Nephron progenitor cell (in vitro differentiated cells): ENCODE measurements around the gene RPS6KA3.

Source experiments
- DNase-seq: peaks from one replicate; pipeline ENCODE4 v3.0.0; 2021
- H3K27ac Mint-ChIP-seq: 2 replicates; pipeline ENCODE4 v1.8.0; 2021; ENCODE audit warnings: mild to moderate bottlenecking, moderate library complexity, mixed read lengths
- H3K27me3 Mint-ChIP-seq: 2 replicates; pipeline ENCODE4 v1.8.0; 2021; ENCODE audit warnings: mild to moderate bottlenecking, low read depth, mixed read lengths; ENCODE audit not compliant: poor library complexity
- H3K36me3 Mint-ChIP-seq: 2 replicates; pipeline ENCODE4 v1.8.0; 2021; ENCODE audit warnings: low read depth, mixed read lengths
- H3K4me1 Mint-ChIP-seq: 2 replicates; pipeline ENCODE4 v1.8.0; 2021; ENCODE audit warnings: mixed read lengths
- H3K4me3 Mint-ChIP-seq: 2 replicates; pipeline ENCODE4 v1.8.0; 2021; ENCODE audit warnings: mild to moderate bottlenecking, moderate library complexity, mixed read lengths
- H3K9me3 Mint-ChIP-seq: 2 replicates; pipeline ENCODE4 v1.8.0; 2021; ENCODE audit warnings: mild to moderate bottlenecking, moderate library complexity, mixed read lengths
- TF ChIP-seq, protein P1 (sequence below): fragments of 200-600 bp; sonication (generic); IDR thresholded peaks from 2 replicates; pipeline ENCODE4 v1.5.0; 2021; ENCODE audit warnings: antibody characterized with exemption

RPS6KA3 gene

DNA sequence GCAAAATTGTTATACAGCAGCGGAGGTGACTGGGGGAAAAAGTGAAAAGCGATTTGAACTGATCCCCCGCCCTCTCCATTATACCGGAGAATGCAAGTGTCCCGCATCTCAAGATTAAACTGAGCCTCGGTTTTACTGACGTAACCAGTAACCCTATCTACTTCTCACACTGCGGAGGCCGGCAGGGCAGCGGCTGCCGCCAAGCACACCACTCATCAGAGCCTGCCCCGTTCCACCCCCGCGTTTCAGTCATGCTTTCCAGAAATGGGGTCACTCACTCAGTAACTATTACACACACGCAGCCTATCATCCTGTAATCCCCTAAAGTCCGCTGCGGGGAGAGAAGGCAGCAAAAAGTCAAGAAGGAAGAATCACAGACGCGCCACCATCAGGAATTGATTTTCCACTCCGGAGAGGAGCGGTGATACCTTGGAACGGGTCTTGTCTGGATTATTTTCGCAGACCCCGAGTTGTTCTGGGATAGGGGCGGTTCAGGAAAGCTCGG, 1.4 kb downstream of the RPS6KA3 start:
- Mint-ChIP-seq H3K36me3 (no peaks in the 10 kb centered on the region), H3K4me1 (peaks cover 29% of the 10 kb centered on the region)
- DNase-seq, result peak; percentile 51

DNA sequence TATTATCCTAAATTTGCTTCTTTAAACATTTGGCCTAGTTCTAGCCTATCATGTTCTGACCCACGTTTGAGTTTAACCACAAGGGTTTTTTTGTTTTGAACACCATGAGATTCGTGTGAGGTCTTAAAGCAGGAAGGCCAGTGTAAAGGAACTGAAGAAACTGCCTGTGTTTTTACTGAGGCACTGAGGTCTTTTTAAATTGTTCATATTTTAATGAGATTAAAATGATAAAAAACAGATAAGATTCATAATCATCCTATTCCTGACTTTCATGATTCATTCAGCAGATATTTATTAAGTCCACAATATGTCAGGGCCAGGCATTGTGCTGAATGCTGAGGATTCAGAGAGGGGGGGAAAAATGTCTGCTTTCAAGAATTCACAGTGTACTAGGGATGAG, 3.2 kb downstream of the RPS6KA3 start:
- no peaks in the 10 kb centered on the region for H3K27me3 Mint-ChIP-seq
- DNase-seq, result no peak

More for the DNA sequence above, 1.4 kb downstream of the RPS6KA3 start:
- H3K4me3 Mint-ChIP-seq, result peak overlapping the region; percentile 93
- H3K9me3 Mint-ChIP-seq, result peaks cover 21% of the 10 kb centered on the region
- H3K27me3 Mint-ChIP-seq, result peaks cover 10% of the 10 kb centered on the region
- TF ChIP-seq, protein P1, sequence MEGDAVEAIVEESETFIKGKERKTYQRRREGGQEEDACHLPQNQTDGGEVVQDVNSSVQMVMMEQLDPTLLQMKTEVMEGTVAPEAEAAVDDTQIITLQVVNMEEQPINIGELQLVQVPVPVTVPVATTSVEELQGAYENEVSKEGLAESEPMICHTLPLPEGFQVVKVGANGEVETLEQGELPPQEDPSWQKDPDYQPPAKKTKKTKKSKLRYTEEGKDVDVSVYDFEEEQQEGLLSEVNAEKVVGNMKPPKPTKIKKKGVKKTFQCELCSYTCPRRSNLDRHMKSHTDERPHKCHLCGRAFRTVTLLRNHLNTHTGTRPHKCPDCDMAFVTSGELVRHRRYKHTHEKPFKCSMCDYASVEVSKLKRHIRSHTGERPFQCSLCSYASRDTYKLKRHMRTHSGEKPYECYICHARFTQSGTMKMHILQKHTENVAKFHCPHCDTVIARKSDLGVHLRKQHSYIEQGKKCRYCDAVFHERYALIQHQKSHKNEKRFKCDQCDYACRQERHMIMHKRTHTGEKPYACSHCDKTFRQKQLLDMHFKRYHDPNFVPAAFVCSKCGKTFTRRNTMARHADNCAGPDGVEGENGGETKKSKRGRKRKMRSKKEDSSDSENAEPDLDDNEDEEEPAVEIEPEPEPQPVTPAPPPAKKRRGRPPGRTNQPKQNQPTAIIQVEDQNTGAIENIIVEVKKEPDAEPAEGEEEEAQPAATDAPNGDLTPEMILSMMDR, result no peak
- H3K27ac Mint-ChIP-seq, result peak overlapping the region; percentile 97

DNA sequence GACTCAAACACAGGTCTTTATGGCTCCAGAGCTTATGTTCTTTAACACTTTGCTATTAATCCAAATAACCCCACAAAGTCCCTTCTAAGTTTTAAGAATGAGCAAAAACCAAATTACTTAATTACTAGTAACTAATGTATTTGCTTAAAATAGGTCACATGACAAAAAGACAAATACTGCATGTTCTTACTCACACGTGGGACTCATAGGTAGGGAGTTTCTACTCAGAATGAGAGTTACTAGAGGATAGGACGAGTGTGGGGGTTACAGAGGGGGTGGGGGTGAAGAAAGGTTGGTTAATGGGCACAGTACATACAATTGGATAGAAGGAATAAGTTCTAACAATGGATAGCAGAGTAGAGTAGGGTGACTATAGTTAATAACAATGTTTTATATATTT, 5.8 kb downstream of the RPS6KA3 start:
- peaks cover 23% of the 10 kb centered on the region for H3K9me3 Mint-ChIP-seq
- H3K4me3 Mint-ChIP-seq, result no peak overlapping the region
- H3K36me3 Mint-ChIP-seq, result peaks cover 13% of the 10 kb centered on the region
- H3K4me1 Mint-ChIP-seq, result peaks cover 30% of the 10 kb centered on the region
- H3K27ac Mint-ChIP-seq, result no peak overlapping the region
- no peaks in the 10 kb centered on the region for H3K27me3 Mint-ChIP-seq
- no peak for DNase-seq
- TF ChIP-seq, protein P1, result no peak

More for the DNA sequence above, 3.2 kb downstream of the RPS6KA3 start:
- Mint-ChIP-seq H3K4me1 (peaks cover 30% of the 10 kb centered on the region), H3K4me3 (peak overlapping the region; percentile 74), H3K27ac (no peak overlapping the region), H3K36me3 (no peaks in the 10 kb centered on the region), H3K9me3 (peaks cover 16% of the 10 kb centered on the region)
- TF ChIP-seq, protein P1, result no peak

DNA sequence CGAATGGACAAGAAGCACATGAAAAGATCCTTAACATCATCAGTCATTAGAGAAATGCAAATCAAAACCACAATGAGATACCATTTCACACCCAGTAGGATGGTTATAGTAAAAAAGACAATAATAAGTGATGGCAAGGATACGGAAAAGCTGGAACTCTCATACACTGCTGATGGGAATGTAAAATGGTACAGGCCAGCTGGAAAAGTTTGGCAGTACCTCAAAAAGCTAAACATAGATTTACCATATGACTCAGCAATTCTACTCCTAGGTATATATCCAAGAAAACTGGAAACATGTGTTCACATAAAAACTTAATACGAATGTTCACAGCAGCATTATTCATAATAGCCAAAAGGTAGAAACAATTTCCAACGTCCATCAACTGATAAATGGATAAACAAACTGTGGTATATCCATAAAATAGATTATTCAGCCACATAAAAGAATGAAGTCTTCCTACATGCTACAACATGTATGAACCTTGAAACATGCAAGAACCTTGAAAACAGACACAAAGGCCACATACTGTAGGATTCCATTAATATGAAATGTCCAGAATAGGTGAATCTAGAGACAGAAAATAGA, 11.9 kb downstream of the RPS6KA3 start:
- Mint-ChIP-seq H3K27me3 (no peaks in the 10 kb centered on the region), H3K4me1 (no peaks in the 10 kb centered on the region), H3K36me3 (peaks cover 64% of the 10 kb centered on the region), H3K27ac (no peak overlapping the region), H3K9me3 (peaks cover 60% of the 10 kb centered on the region), H3K4me3 (no peak overlapping the region)
- DNase-seq, result no peak
- TF ChIP-seq, protein P1, result no peak

DNA sequence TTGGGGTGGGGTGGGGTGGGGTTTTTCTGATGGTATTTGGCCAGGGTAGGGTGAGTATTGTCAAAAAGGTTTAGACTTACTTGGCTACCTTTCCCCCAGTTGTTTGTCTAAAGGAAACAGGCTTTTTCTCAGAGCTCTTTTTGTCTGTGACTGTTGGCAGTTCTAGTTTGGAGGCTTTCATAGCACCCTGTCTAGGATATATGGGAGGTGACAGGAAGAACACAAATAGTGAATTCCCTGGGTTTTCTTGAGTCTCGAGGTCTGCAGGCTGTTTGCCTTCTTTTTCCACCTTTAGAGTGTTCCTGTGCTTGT, 13.5 kb downstream of the RPS6KA3 start:
- H3K36me3 Mint-ChIP-seq, result peaks cover 78% of the 10 kb centered on the region
- TF ChIP-seq, protein P1, result no peak
- no peak overlapping the region for H3K4me3 Mint-ChIP-seq
- H3K27me3 Mint-ChIP-seq, result no peaks in the 10 kb centered on the region
- no peak overlapping the region for H3K27ac Mint-ChIP-seq
- H3K4me1 Mint-ChIP-seq, result no peaks in the 10 kb centered on the region
- H3K9me3 Mint-ChIP-seq, result peaks cover 76% of the 10 kb centered on the region
- DNase-seq, result no peak
